ENCODE results near the gene TCF21.
"Not testable (repeated sequence)": the region's sequence is repeated elsewhere in the genome, so short reads cannot be mapped to it uniquely, and the experiment has no call there.

TCF21 gene
- total RNA-seq, result 0 reads per million in 2 donors

DNA sequence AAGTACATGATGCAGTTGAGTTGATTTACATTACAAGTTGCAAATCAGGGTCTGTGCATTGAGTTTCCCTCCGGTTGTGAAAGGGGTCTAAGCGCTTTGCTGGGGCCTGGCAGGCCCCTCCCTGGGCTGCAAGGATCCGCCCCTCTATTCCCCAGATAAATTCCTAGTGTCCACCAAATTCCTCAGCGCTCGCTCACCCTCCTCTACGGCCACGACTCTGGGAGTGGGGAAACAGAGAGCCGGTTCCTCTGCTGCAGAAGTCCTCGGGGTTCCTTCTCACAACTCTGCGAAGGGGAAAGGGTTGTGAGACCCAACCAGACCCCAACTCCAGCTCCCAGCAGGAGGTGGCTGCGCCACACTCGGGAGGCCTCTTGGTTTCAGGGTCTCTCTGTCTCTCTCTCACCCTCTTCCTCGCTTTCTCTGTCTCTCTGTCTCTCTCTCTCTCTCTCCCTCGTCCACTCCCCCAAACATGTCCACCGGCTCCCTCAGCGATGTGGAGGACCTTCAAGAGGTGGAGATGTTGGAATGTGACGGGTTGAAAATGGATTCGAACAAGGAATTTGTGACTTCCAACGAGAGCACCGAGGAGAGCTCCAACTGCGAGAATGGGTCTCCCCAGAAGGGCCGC is at the start of gene TCF21:
Gene TCF21 (plus strand): TSS at position 185 of the 628 bp plus-strand sequence. CDS start 285 bp downstream, at position 470.
- DNase-seq, result no peak

DNA sequence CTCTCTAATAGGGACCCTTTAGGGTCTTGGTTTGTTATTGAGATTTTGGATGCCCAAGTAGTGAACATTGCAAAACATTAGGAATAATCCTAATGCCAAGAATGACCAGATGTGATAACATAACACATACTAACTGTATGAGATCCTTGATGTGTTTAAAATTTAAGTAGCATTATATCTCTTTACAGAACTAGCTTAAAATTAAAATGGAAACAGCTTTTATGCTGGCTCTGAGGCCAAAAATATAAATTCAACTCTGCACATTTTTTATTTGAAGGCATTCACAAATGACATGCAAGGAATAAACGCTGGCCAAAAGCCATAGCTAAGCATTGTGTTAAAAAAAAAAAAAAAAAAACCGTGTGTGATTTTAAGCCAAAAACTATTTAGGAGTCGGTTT is 47.7 kb upstream of the TCF21 start:
- no peak for DNase-seq

DNA sequence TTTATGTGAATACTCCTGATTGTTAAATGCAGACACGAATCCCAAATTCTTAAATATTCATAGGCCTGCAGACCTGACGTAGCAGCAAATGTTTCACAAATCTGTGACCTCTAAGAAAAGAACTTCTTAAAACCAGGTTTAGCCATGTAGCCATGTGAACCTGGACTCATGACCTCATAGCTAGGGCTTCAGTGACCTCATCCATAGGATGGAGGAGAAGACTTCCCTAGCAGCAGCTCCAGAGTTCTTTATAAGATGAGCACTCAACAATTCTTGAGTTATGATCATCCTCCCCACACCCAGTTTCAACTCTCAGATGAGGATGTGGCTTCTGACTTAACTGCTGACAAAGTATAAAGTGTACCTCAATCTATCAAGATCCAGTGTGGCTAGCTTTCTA is 45.8 kb upstream of the TCF21 start:
- DNase-seq, result no peak

DNA sequence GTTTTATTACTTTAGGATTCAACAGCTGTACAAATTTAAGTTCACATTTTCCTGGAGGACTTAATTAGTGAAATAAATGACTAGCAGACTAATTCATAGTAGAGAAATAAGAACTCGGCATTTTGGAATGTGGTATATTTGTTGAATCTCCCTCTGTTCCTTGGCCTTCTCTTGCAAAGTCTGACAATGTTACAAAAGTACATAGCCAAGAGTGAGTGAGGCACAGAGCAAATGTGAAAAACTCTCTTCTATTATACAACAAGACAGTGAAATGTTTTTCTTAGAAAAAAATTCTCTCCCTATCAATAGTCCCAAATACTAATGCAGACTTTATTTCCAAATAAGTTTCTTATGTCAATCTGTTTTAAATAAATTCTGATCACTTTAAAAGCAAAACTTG is 44.2 kb upstream of the TCF21 start:
- no peak for DNase-seq

DNA sequence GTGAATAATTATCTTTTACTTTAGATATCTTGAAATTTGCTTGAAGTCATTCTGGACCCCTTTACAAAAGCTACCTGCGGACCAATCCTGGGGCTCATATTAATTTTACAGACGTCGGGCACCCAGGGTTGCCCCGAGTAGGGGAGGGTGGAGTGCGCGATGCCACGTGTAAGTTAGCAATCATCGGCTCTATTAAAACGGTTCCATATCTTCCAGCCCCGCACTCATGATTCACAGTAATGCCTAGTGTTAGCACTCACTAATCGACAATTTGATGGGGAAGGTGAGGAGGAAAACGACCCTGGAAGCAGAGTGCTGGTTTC is 34.9 kb upstream of the TCF21 start:
- DNase-seq, result no peak

DNA sequence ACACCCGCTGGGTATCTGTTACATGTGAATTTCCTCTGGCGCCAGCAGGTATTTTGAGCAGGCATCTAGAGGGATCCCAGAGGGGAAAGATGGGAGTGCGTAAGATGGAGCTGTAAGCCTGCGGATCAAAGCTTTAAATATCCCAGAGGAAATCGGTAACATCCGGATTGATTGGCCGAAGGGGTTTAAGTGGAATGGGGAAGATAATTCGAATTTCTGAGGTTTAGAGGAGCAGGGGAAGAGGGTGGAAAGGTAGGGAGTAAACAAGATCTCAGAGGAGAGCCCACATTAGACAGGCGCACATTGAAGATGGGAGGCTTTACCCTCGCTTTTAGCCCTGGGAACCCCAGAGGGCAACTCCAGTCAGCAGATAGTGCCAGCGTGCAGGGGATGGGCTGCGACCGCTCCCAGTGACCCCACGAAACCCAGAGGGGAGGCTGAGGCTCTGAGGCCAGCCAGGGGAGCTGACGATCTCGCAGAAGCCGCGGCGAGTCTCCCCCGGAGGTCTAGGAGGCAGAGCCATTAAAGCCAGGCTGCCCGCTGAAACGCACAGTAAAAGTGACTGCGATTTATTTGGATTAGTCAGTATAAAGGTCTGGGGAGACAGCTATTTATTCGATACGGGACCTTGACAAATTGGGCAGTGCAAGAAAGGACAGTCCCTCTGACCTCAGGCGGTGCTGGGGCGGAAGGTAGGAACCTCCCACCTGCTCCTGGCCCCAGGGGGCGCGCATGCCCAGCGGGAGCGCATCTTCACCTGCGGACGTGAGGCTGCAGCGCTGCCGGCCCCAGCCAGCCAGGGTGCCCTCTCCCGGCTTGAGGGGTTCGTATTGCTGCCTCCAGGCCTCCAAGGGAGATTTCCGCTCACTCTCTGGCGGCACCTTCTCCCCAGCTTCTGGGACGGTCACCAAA is 34.3 kb upstream of the TCF21 start:
- no peak for DNase-seq

DNA sequence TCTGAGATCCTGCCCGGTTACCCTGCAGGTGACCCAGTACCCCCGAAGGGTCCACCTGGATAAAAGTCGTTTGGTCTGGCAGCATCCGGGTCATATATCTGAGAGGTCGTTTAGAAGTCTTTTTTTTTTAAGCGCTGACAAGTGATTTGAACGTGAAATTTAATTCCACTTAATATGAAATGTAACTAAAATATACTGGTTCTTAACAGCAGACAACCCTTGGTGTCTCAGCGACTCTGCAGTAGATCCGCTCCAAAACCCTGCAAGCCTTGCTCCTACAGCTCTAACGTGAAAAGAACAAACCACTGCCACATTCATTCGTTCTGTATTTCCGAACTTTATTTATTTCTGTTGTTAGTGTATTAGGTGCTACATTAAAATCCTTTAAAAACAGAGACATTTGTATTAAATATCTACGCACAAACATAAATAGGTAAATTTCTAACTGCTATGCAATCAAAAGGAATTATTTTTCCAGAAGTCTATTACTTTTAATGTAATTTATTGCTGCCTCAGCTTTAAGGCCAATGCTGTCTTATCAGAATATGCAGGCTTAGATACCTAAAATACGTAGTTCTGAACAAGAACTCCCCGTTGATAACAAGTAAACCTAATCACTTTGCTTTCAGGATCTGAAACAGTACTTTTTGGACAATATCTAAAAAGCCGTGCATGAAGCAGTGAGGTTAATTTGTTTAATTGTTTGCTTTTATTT is 33.5 kb upstream of the TCF21 start:
- DNase-seq, result no peak

DNA sequence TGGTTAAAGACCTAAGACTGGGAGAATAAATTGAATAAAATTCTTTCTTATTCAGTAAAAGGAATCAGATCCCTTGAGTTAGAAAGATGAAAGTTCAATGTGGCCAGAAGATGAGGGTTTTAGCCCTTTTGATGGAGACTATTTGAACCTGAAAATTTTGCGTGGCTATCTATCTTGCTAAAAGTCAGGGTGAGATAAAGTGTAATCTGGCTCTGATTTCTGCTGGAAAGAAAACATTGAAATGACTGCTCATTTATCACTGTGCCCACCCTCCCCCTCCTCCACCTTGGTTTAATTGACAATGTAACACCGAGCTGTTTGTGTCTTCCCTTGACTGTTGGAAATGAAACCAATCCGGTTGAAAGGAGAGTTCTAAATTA is 32.9 kb upstream of the TCF21 start:
- DNase-seq, result no peak

DNA sequence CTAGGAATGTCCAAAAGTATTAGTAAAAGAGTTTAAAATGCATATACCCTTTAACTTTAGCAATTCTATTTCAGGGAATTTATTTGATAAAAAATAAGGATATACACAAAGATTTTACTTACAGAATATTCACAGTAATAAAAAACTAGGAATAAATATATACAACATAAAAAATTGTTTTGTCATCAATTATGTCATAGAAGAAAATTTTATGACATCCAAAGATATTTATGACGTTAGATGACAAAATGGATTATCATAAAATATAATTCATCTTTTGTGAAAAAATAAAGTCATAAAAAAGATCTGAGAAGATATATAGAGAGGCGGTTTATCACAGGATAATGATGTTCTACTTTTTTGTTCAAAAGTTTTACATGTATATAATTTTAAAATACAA is 32.0 kb upstream of the TCF21 start:
- no peak for DNase-seq

DNA sequence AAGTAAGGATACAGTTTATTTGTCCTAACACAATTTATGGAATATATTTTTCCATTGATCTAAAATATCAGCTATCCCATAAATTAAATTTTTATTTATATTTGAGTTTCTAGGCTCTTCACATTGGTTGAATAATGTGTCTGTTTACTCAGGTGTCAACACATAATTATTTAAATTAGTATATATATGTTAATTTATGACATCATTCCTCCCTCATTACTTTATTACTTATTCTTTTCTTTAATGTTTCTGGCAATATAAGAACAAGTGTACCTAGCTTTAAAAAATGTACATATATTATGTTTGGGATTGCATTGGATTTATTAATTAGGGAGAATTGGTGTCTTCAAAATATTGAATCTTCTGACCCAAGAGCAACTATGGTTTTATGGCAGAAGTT is 31.2 kb upstream of the TCF21 start:
- DNase-seq, result no peak

DNA sequence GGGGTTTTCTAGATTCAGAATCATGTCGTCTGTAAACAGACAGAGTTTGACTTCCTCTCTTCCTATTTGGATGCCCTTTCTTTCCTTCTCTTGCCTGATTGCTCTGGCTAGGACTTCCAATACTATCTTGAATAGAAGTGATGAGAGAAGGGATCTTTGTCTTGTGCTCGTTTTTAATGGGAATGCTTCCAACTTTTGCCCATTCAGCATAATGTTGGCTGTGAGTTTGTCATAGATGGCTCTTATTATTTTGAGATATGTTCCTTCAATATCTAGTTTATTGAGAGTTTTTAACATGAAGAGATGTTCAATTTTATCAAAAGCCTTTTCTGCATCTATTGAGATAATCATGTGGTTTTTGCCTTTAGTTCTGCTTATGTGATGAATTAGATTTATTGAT is 27.6 kb upstream of the TCF21 start:
- DNase-seq, result not testable (repeated sequence)

DNA sequence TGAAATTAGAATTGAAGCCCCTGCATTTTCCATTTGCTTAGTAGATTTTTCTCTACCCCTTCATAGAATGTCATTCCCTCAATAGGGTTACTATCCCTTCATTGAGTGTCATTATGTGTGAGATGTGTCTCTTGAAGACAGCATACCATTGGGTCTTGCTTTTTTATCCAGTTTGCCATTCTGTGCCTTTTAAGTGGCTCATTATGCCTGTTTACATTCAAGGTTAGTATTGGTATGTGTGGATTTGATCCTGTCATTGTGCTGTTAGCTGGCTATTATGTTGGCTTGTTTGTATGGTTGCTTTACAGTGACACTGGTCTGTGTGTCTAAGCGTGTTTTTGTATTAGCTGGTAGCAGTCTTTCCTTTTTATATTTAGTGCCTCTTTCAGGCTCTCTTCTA is 25.7 kb upstream of the TCF21 start:
- DNase-seq, result no peak

DNA sequence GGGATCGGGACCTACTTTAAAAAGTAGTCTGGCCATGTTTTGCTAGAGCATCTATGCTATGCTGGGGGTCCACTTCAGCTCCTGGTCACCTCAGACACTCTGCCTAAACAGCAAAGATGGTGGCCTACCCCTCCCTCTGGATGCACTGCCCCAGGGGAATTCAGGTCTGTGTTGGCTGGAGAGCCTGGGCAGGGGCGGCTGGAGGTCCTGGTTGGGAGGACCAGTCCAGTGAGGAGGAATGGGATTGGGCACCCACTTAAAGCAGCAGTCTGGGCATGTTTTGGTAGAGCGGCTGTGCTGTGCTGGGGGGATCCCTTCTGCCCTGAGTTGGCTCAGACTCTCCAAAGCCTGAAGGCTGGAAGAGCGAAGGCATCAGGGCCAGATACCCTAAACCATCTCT is 23.2 kb upstream of the TCF21 start:
- DNase-seq, result no peak

DNA sequence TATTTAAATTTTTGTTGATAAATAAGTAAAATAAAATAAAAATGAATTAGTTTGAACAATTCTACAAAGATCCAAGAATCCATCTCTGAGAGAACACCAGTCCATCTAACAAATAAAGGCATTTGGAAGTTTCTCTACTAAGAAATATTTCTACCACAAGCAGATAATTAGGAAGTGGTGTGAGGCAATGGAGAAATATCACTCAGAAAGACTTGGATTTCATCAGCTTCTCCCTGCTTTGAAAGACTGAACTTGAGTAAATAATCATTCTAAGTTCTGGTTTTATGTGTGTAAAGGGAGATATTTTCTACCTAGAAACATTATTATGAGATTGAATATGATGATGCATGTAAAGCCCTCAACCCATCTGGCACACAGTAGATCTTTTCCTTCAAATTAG is 17.8 kb upstream of the TCF21 start:
- DNase-seq, result no peak

DNA sequence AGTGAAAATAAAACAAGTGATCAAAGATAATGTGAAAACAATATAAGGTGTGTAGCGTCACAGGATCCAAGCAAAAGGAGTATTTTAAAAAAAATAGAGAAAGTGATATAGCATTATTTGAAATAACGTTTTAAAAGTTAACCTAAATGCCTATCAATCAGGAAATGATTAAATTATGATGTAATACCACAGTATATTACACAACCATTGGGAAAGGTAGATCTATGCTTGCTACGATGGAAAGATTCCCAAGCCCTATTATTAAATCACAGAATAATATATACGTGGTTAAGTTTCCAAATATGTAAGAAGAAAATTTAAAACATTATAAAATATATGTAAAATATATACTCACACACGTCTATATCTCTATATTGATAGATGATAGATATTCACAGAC is 15.4 kb upstream of the TCF21 start:
- no peak for DNase-seq

DNA sequence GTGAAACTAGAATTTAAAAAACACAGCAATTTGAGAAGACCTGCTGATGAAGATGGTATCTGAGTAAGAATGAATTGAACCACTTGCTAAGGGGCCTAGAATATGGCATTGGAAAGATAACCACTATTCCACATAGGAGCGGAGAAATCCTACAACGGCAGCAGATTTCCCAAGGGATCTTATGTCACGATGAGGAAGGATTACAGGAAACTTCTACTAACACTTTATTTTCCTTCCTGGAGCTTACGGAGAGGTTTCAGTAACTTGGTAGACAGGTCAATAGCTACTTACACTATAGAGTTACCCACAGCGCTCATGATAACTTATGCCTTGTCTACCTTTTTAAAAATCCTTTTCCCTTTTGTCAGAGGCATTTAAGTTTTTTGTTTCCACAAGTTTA is 11.8 kb upstream of the TCF21 start:
- DNase-seq, result no peak

DNA sequence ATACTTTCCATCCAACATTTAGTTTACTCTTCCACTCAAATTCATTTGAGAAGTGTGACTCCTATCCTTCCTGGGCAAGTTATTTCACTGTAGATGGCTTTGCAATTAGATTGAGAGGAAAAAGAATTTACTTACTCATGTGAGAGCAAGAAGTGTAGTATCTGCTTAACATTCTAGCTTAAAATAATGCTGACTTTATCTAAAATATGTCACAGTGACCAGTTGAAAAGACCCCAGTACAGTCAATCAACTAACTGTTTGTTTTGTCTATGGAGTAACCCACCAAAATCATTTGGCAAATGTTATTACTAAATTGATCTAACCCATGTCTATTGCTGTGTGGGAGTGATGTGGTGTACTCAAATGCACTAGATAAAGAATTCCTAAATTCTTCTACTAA is 8.9 kb upstream of the TCF21 start:
- no peak for DNase-seq

DNA sequence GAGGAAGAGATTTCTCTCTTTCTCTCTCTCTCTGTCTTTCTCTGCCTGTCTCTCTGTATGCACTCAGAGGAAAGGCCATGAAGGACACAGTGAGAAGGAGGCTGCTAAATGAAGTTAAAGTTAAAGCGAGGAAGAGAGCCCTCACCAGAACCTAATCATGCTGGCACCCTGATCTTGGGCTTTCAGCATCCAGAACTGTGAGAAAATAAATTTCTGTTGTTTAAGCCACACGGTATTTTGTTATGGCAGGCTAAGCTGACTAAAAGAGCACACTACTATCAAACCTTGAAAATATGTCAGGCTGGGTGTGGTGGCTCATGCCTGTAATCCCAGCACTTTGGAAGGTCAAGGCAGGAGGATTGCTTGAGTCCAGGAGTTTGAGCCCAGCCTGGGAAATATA is 8.0 kb upstream of the TCF21 start:
- no peak for DNase-seq

DNA sequence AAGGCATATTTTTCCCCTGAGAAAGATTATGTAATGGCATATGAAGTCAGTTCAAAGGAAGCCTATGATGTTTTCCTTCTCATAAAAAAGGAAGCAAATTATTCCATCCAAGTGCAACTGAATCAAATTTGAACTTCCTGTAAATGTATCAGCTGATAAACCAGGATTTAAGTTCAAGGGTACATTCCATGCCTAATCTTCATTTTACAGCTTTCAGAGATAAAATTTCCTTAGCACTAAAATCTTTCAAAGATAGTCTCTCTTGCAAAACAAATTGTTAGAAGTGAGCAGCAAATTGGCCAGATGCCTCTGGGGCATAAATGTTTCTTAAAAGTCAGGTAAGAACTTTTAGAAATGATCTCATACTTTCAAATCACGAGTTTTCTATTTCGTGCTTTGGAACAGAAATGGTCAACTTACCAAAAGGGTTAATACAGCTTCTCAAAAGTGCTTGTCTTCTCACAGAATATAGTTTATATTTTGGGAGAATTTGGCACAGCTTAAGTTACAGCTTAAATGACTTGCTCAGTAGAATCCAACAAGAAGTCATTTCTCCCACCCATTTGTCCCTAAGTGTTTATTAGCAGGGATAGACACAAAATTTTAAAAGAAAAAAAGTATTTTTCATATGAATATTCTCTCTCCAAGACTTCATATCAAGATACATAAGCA is 2.7 kb upstream of the TCF21 start:
- no peak for DNase-seq

DNA sequence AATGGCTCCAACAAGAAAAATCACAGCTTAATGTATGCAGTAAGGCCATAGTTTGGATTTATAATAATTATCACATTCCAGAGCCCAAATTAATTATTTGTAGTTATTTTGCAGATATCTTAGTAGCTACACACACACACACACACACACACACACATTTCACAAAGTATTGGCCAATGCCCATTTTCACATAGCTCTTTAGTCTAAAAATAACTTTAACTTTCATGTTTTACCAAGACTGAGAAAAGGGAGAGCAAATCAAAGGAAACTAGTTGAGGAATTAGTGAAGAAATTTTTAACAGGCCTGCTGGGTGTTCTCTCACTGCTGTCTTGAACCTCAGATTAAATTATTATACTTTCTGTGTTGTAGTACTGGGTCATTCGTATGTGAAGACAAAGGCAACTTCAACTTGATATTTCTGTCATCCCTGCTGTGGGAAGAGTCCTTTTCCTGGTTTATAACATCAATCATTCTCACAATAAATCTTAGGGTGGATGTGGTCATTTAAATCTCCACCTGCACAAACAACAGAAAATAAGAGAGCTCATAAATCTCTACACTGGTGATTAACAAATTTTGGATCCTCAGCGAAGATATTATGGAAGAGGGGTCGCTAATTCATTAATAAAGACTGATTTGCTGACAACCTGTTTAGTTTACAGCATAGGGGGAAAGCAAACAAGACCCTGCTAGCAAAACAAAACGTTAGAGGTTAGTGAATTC is 1.6 kb upstream of the TCF21 start:
- no peak for DNase-seq

DNA sequence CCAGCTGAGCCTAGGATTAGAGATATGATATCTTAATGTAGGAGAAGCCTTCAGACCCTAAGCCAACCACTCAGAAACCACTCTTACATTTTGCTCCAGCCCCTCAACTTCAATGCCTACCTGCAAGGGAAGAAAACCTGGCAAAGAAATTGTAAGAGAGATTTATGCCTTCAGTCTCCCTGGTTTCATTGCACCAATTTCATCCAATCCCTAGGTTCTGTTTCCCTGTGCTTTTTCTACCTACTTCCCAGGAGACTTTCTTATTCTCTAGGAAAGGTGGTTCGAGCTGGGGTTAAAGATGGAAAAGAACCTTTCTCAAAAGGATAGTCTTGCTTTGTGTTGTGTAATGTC is 1.1 kb upstream of the TCF21 start:
- no peak for DNase-seq

DNA sequence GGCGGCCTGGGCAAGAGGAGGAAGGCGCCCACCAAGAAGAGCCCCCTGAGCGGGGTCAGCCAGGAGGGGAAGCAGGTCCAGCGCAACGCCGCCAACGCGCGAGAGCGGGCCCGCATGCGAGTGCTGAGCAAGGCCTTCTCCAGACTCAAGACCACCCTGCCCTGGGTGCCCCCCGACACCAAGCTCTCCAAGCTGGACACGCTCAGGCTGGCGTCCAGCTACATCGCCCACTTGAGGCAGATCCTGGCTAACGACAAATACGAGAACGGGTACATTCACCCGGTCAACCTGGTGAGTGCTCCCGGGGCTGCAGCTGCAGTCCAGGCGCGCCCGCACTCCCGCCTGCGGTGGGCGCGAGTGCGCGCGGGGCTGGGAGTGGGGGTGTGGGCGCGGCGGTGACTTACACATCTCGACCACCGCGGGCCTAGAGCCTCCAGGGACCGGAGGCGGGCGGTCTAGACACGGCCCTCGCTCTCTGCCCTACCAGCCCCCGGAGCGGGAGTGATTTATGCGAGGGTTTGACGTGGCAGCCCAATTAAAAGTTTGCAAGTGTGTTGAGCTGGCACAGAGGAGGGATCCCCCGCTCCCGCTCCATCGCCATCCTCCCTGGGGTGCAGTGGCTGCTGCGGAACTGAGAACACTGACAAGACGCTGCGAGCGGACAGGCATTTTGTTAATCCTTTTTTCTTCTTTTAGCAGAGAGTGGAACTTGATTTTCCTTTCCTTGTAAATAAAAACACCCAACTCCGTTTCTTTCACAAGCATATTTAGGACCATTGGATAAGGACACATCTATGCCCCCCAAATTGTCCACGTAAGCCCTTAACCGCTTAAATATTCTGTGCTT is 867 bp downstream of the TCF21 start:
- no peak for DNase-seq

All from T-helper 9 cell (primary cell).